ENCODE measurements around the gene SMAD3. TPM values are rescaled to one million over a fixed set of nuclear protein-coding genes. Genes with fewer than 3 reads are reported as not detected.

Gene SMAD3
- total RNA-seq, 1 donor from 2014 or later, result 25.7 TPM

- peak overlapping the region; percentile 81 for H3K27ac ChIP-seq
- H3K9me3 ChIP-seq, result no peaks in the 10 kb centered on the region
- no peak for TF ChIP-seq CTCF (IDR thresholded peaks at IDR 0.05)
- peak; percentile 59 for DNase-seq
- H3K36me3 ChIP-seq, result peaks cover 16% of the 10 kb centered on the region
- no peak overlapping the region for H3K4me3 ChIP-seq
- peak; percentile 15 to 49 for ATAC-seq
- intact Hi-C loops (cut with DNase I), result no loop called here
- H3K27me3 ChIP-seq (ENCODE audit: low read depth), result no peaks in the 10 kb centered on the region
- H3K4me1 ChIP-seq, result peaks cover 40% of the 10 kb centered on the region
Observed at GRCh38 chr15:67177752-67178151, 112.3 kb downstream of the SMAD3 start.

- peaks cover 40% of the 10 kb centered on the region for H3K4me1 ChIP-seq
- no peak overlapping the region for H3K4me3 ChIP-seq
- DNase-seq (peak; percentile 68), ATAC-seq (peak; percentile 71 to 83)
- H3K9me3 ChIP-seq, result no peaks in the 10 kb centered on the region
- intact Hi-C loops (cut with DNase I), result no loop called here
- H3K27me3 ChIP-seq (ENCODE audit: low read depth), result no peaks in the 10 kb centered on the region
- peak overlapping the region; percentile 81 for H3K27ac ChIP-seq
- no peak for TF ChIP-seq CTCF (IDR thresholded peaks at IDR 0.05)
- peaks cover 16% of the 10 kb centered on the region for H3K36me3 ChIP-seq
Observed at GRCh38 chr15:67178569-67179210, 113.3 kb downstream of the SMAD3 start.

- TF ChIP-seq CTCF (IDR thresholded peaks at IDR 0.05), result no peak
- Histone ChIP-seq H3K4me3 (no peak overlapping the region), H3K36me3 (peaks cover 18% of the 10 kb centered on the region), H3K27me3 (ENCODE audit: low read depth) (no peaks in the 10 kb centered on the region), H3K27ac (no peak overlapping the region), H3K9me3 (no peaks in the 10 kb centered on the region), H3K4me1 (peaks cover 40% of the 10 kb centered on the region)
- intact Hi-C loops (cut with DNase I), result no loop called here
- ATAC-seq (no peak), DNase-seq (no peak)
Observed at GRCh38 chr15:67179411-67179995, 114.1 kb downstream of the SMAD3 start.

DNA sequence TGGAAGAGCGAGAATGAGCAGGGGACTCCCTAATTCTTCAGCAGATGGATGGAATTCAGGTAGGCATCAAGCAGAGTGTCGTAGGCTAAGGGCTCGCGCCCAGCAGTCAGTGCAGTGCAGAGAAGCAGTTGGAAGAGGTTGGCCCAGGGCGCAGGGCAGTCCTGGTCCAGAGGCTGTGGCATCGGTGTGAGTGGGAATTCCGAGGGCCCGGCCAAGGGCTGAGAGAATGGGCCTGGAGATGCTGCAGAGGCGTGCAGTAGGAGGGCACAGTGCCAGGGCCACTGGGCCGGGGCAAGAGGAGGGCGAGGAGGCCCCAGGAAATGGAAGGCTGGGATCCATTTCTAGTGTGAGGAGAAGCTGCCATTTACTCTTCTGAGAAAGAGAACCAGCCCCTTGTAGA lies 114.6 kb downstream of the SMAD3 start:
- ATAC-seq (no peak), DNase-seq (no peak)
- no peak for TF ChIP-seq CTCF (IDR thresholded peaks at IDR 0.05)
- Histone ChIP-seq H3K36me3 (peaks cover 23% of the 10 kb centered on the region), H3K27me3 (ENCODE audit: low read depth) (no peaks in the 10 kb centered on the region), H3K4me1 (peaks cover 38% of the 10 kb centered on the region), H3K9me3 (no peaks in the 10 kb centered on the region), H3K27ac (no peak overlapping the region), H3K4me3 (no peak overlapping the region)
- intact Hi-C loops (cut with DNase I), result no loop called here

GRCh38 chr15:67180514-67181191 lies 115.3 kb downstream of the SMAD3 start:
- Histone ChIP-seq H3K36me3 (peaks cover 26% of the 10 kb centered on the region), H3K4me1 (peaks cover 34% of the 10 kb centered on the region), H3K9me3 (no peaks in the 10 kb centered on the region), H3K27me3 (ENCODE audit: low read depth) (no peaks in the 10 kb centered on the region), H3K4me3 (no peak overlapping the region), H3K27ac (no peak overlapping the region)
- no peak for TF ChIP-seq CTCF (IDR thresholded peaks at IDR 0.05)
- DNase-seq (no peak), ATAC-seq (no peak)
- intact Hi-C loops (cut with DNase I), result no loop called here

Measured in lower lobe of right lung (tissue), 2 donors.